Fibroblast of lung (primary cell): ENCODE results near the gene ITGA7.

ENCODE experiments used
- CTCF ChIP-seq, 2 donors: IDR thresholded peaks in 1 of 2; conservative IDR thresholded peaks in 1 of 2; 1 replicate in 1 of 2; 2 replicates in 1 of 2; pipeline ENCODE4 v1.5.1; 2011 to 2012; ENCODE audit warnings: low read length in 2 of 2, control low read depth in 1 of 2, inconsistent platforms in 1 of 2, low read depth in 1 of 2, mild to moderate bottlenecking in 1 of 2
- EZH2 ChIP-seq: IDR thresholded peaks from 2 replicates; pipeline ENCODE4 v1.5.1; 2012; ENCODE audit warnings: low read length, control low read depth, mild to moderate bottlenecking; ENCODE audit errors: missing control alignments

GRCh38 chr12:55708695-55709233 is 1.1 kb upstream of the ITGA7 start:
- no peak for TF ChIP-seq CTCF (conservative IDR thresholded peaks at IDR 0.05 in 1 of 2, IDR thresholded peaks at IDR 0.05 in 1 of 2; ENCODE audit: low read depth in 1 of 2, low read length in 2 of 2)
- TF ChIP-seq EZH2 = no peak
